HCT116 (cell line): ENCODE results near the gene CYBA. TPM values are rescaled to one million over a fixed set of nuclear protein-coding genes. Genes with fewer than 3 reads are reported as not detected.

Source experiments
- ATAC-seq: fragments of 200-7000 bp; cut with Tn5 transposase; 2 replicates; pipeline ENCODE4 v1.9.1; 2020; ENCODE audit warnings: mild to moderate bottlenecking, moderate library complexity
- BruUV-seq: library from RNA; stranded (reverse); fragments of 400-500 nt; replicated peaks from 2 replicates; lab custom pipeline; 2021; lab: Mats Ljungman, UMichigan
- CTCF ChIA-PET: fragments of 300-600 bp; sonication (Branson Sonifier 250); formaldehyde crosslinking; loops from one replicate; lab custom pipeline; 2021; ENCODE audit warnings: antibody characterized with exemption; lab: Charles Lee
- POLR2A ChIA-PET: fragments of 300-600, 350-600 bp; sonication (Branson Sonifier 250); formaldehyde crosslinking; loops from one replicate; lab custom pipeline; 2021; ENCODE audit warnings: antibody characterized with exemption; lab: Charles Lee
- RAD21 ChIA-PET, 2 experiments: fragments of 300-600 bp; sonication (Branson Sonifier 250); formaldehyde crosslinking; loops; one replicate each; lab custom pipeline; 2023; ENCODE audit warnings: low total read pairs in 2 of 2; ENCODE audit not compliant: uncharacterized antibody in 2 of 2, unreplicated experiment in 2 of 2, low non-redundant PET in 1 of 2; lab: Charles Lee
- DNase-seq: peaks from one replicate; pipeline ENCODE4 v3.0.0-alpha.2; 2010; ENCODE audit warnings: low read depth, low spot score
- H2AFZ ChIP-seq: fragments of 200-600 bp; shearing (Covaris generic), sonication (generic); 2 replicates; pipeline ENCODE4 v1.6.1; 2017; ENCODE audit warnings: low read depth, mixed run types, mixed read lengths, antibody characterized with exemption, low read length; ENCODE audit not compliant: poor library complexity, severe bottlenecking
- H3K27ac ChIP-seq: 2 replicates; pipeline ENCODE4 v1.5.1; 2012; ENCODE audit warnings: low read depth, low read length
- H3K27me3 ChIP-seq: fragments of 200-600 bp; sonication (generic); 2 replicates; pipeline ENCODE4 v1.6.1; 2016; ENCODE audit warnings: mixed run types, low read length, mixed read lengths; ENCODE audit not compliant: insufficient read depth
- H3K36me3 ChIP-seq, 2 experiments: fragments of 200-500 bp in 1 of 2; fragments of 200-600 bp in 1 of 2; sonication (Bioruptor generic) in 1 of 2; sonication (generic) in 1 of 2; 2 replicates each; pipeline versions ENCODE4 v1.5.1 to v1.6.1; 2014 to 2016; ENCODE audit warnings: low read length in 2 of 2, inconsistent platforms in 1 of 2, mixed read lengths in 1 of 2, mixed run types in 1 of 2; ENCODE audit not compliant: insufficient read depth in 2 of 2, control insufficient read depth in 1 of 2
- H3K4me1 ChIP-seq, 2 experiments: fragments of 200-600 bp in 1 of 2; sonication (generic) in 1 of 2; 2 replicates each; pipeline versions ENCODE4 v1.5.1 to v1.6.1; 2012 to 2017; ENCODE audit warnings: low read length in 2 of 2, inconsistent platforms in 1 of 2, mild to moderate bottlenecking in 1 of 2, mixed read lengths in 1 of 2, mixed run types in 1 of 2, moderate library complexity in 1 of 2; ENCODE audit not compliant: insufficient read depth in 2 of 2, control insufficient read depth in 1 of 2
- H3K4me2 ChIP-seq: fragments of 200-600 bp; sonication (generic); 2 replicates; pipeline ENCODE4 v1.6.1; 2017; ENCODE audit warnings: mixed run types, low read length, mixed read lengths
- H3K4me3 ChIP-seq, 2 experiments: fragments of 200-600 bp in 1 of 2; sonication (generic) in 1 of 2; replicated peaks in 1 of 2; 2 replicates each; pipeline ENCODE4 v1.5.1; 2011 to 2016; ENCODE audit warnings: low read length in 2 of 2, control low read depth in 1 of 2, low read depth in 1 of 2, mild to moderate bottlenecking in 1 of 2, mixed read lengths in 1 of 2, mixed run types in 1 of 2
- H3K79me2 ChIP-seq: fragments of 200-600 bp; sonication (generic); 2 replicates; pipeline ENCODE4 v1.6.1; 2017; ENCODE audit warnings: mild to moderate bottlenecking, mixed run types, low read length, moderate library complexity, mixed read lengths; ENCODE audit not compliant: insufficient read depth
- H3K9ac ChIP-seq: fragments of 200-600 bp; sonication (generic); 2 replicates; pipeline ENCODE4 v1.6.1; 2016; ENCODE audit warnings: low read length, mixed read lengths
- H3K9me2 ChIP-seq: fragments of 200-600 bp; sonication (generic), shearing (Covaris generic); 2 replicates; pipeline ENCODE4 v1.6.1; 2017; ENCODE audit warnings: mixed run types, mild to moderate bottlenecking, moderate library complexity; ENCODE audit not compliant: insufficient read depth
- H3K9me3 ChIP-seq, 2 experiments: fragments of 200-500 bp in 1 of 2; fragments of 200-600 bp in 1 of 2; sonication (Bioruptor generic) in 1 of 2; sonication (generic) in 1 of 2; 2 replicates each; pipeline ENCODE4 v1.6.1; 2014 to 2017; ENCODE audit warnings: low read length in 2 of 2, mixed read lengths in 2 of 2, inconsistent platforms in 1 of 2, low read depth in 1 of 2, mild to moderate bottlenecking in 1 of 2, mixed run types in 1 of 2, moderate library complexity in 1 of 2; ENCODE audit not compliant: control insufficient read depth in 1 of 2, insufficient read depth in 1 of 2
- H4K20me1 ChIP-seq: fragments of 200-600 bp; sonication (generic), shearing (Covaris generic); 2 replicates; pipeline ENCODE4 v1.6.1; 2017; ENCODE audit warnings: mixed run types, mild to moderate bottlenecking, moderate library complexity; ENCODE audit not compliant: insufficient read depth
- CBX3 ChIP-seq: IDR thresholded peaks from 2 replicates; pipeline ENCODE4 v1.6.1; 2012; ENCODE audit warnings: low read depth
- CEBPB ChIP-seq: IDR thresholded peaks from 2 replicates; pipeline ENCODE4 v1.6.1; 2012; ENCODE audit warnings: low read depth
- CTCF ChIP-seq, 3 experiments: fragments of 200-600 bp in 1 of 3; sonication (generic) in 1 of 3; IDR thresholded peaks in 2 of 3; conservative IDR thresholded peaks in 1 of 3; 2 replicates each; pipeline ENCODE4 v1.5.1; 2012 to 2017; ENCODE audit warnings: low read depth in 2 of 3, low read length in 2 of 3, antibody characterized with exemption in 1 of 3, borderline replicate concordance in 1 of 3, control low read depth in 1 of 3, mild to moderate bottlenecking in 1 of 3, mixed read lengths in 1 of 3, mixed run types in 1 of 3, moderate library complexity in 1 of 3; ENCODE audit not compliant: insufficient read depth in 1 of 3
- EGR1 ChIP-seq: IDR thresholded peaks from 2 replicates; pipeline ENCODE4 v1.6.1; 2012; ENCODE audit warnings: low read depth
- EZH2phosphoT487 ChIP-seq: fragments of 200-600 bp; IDR thresholded peaks from 2 replicates; pipeline ENCODE4 v1.6.1; 2018; ENCODE audit warnings: antibody characterized with exemption, borderline replicate concordance
- FOSL1 ChIP-seq: IDR thresholded peaks from 2 replicates; pipeline ENCODE4 v1.6.1; 2012; ENCODE audit warnings: low read depth
- JUND ChIP-seq: IDR thresholded peaks from 2 replicates; pipeline ENCODE4 v1.6.1; 2012
- MAX ChIP-seq: IDR thresholded peaks from 2 replicates; pipeline ENCODE4 v1.6.1; 2012
- POLR2AphosphoS5 ChIP-seq: IDR thresholded peaks from 2 replicates; pipeline ENCODE4 v1.6.1; 2011; ENCODE audit warnings: mild to moderate bottlenecking, low read depth, low read length, moderate library complexity
- RAD21 ChIP-seq: IDR thresholded peaks from 2 replicates; pipeline ENCODE4 v1.6.1; 2012; ENCODE audit warnings: low read depth, mild to moderate bottlenecking
- REST ChIP-seq: IDR thresholded peaks from 2 replicates; pipeline ENCODE4 v1.6.1; 2012; ENCODE audit warnings: low read depth
- SIN3A ChIP-seq: IDR thresholded peaks from 2 replicates; pipeline ENCODE4 v1.6.1; 2012; ENCODE audit warnings: low read depth
- SP1 ChIP-seq: IDR thresholded peaks from 2 replicates; pipeline ENCODE4 v1.6.1; 2012; ENCODE audit warnings: low read depth
- SRF ChIP-seq: IDR thresholded peaks from 2 replicates; pipeline ENCODE4 v1.6.1; 2012; ENCODE audit warnings: low read depth
- ZBTB33 ChIP-seq: IDR thresholded peaks from 2 replicates; pipeline ENCODE4 v1.6.1; 2011; ENCODE audit warnings: mild to moderate bottlenecking, low read length, moderate library complexity; ENCODE audit not compliant: insufficient replicate concordance; ENCODE audit errors: extremely low read depth
- ZFX ChIP-seq: fragments of 450-650 bp; IDR thresholded peaks from 2 replicates; pipeline ENCODE4 v1.6.1; 2017
- ZNF274 ChIP-seq: fragments of 200-500 bp; sonication (Bioruptor generic); IDR thresholded peaks from 2 replicates; pipeline ENCODE4 v1.6.1; 2014; ENCODE audit warnings: mild to moderate bottlenecking, low read depth, low read length, inconsistent platforms
- intact Hi-C: fragments of 100-400 bp; cut with micrococcal nuclease; formaldehyde crosslinking; loops from 2 replicates; pipeline ENCODE4 v1.10.0; 2022
- total RNA-seq: library from RNA; stranded (reverse); gene quantifications from one replicate; pipeline ENCODE4 v1.2.1, GENCODE V29; 2021; ENCODE audit not compliant: unreplicated experiment
- TF ChIP-seq, protein P1 (sequence below): IDR thresholded peaks from 2 replicates; pipeline ENCODE4 v1.6.1; 2012

The CYBA gene
- total RNA-seq, 1 experiment from 2014 or later, result 321 TPM

DNA sequence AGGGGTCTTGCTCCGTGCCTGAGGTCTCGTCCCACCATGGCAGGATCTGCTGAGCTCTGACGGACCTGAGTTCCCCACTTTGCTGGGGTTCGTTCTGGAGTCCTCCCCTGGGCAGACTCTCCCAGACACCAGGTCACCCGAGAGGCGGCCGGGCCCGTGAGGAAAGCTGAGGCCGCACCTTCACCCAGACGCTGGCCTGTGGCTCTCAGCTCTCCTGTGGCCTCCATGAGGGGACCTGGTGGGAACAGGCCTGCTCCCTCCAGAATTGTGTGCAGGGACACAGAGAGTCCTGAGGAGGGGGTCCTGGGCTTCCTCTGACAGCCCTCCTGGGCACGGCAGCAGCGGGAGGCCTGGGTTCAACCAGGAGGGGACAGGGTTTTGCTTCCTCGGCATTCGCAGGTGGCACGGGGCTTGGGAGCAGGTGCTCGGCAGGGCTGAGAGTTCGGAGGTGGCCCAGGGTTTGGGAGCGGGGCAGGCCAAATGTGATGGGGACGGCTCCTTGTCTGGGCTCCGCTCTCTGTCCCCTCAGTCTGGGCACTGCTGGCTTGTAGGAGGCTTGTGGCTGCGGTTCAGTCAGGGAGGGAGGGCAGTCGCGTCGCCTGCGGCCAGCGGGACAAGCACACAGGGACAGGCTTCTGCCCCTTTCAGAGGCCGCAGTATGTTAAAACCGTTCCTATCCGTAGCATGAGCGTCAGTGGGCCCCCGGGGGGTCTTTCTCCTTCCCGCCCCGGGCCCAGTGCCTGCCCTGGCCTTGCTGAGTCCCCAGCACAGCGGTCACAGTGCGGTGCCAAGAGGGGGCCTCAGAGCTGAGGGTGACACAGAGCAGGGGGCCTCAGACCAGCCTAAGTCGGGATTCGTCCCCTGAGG lies 43.6 kb upstream of the CYBA start:
- no peak for TF ChIP-seq CEBPB
- TF ChIP-seq REST, result no peak
- TF ChIP-seq EGR1, result no peak
- no peak for TF ChIP-seq CBX3
- TF ChIP-seq EZH2phosphoT487, result no peak
- no peak for TF ChIP-seq SIN3A
- TF ChIP-seq SP1, result no peak
- no peak for TF ChIP-seq FOSL1
- TF ChIP-seq ZFX, result no peak
- no peak for TF ChIP-seq RAD21
- TF ChIP-seq SRF, result no peak
- no peak for TF ChIP-seq POLR2AphosphoS5
- TF ChIP-seq ZBTB33, result no peak
- no peak for TF ChIP-seq JUND
- TF ChIP-seq CTCF (IDR thresholded peaks at IDR 0.05 in 2 of 3, conservative IDR thresholded peaks at IDR 0.05 in 1 of 3; ENCODE audit: borderline replicate concordance in 1 of 3, insufficient read depth in 1 of 3, low read depth in 2 of 3, low read length in 2 of 3), result no peak
- TF ChIP-seq ZNF274, result no peak
- no peak for TF ChIP-seq MAX
- TF ChIP-seq, protein P1, sequence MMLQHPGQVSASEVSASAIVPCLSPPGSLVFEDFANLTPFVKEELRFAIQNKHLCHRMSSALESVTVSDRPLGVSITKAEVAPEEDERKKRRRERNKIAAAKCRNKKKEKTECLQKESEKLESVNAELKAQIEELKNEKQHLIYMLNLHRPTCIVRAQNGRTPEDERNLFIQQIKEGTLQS, result no peak
- Histone ChIP-seq H3K4me2 (no peak overlapping the region), H3K9ac (no peak overlapping the region), H3K4me1 (no peaks in the 10 kb centered on the region), H3K4me3 (no peak overlapping the region), H3K9me2 (no peaks in the 10 kb centered on the region), H2AFZ (no peak overlapping the region), H3K27ac (no peak overlapping the region), H3K9me3 (no peaks in the 10 kb centered on the region), H3K79me2 (no peaks in the 10 kb centered on the region), H3K36me3 (peaks cover 0 to 3% of the 10 kb centered on the region in 2 experiments; a peak in 1 of 4 replicates), H3K27me3 (no peaks in the 10 kb centered on the region), H4K20me1 (no peaks in the 10 kb centered on the region)
- ChIA-PET POLR2A (no interaction called here), CTCF (interaction anchor here (1.0 kb wide), 1 partner anchor 43 kb away, joined by 3 read pairs; no protein-coding TSS in a partner anchor), RAD21 (no interaction called here)
- ATAC-seq, result no peak
- BruUV-seq, result no TSS peak
- DNase-seq, result no peak
- intact Hi-C loops, result no loop called here
